Measurements from ENCODE around the gene PABPC3.

DNA sequence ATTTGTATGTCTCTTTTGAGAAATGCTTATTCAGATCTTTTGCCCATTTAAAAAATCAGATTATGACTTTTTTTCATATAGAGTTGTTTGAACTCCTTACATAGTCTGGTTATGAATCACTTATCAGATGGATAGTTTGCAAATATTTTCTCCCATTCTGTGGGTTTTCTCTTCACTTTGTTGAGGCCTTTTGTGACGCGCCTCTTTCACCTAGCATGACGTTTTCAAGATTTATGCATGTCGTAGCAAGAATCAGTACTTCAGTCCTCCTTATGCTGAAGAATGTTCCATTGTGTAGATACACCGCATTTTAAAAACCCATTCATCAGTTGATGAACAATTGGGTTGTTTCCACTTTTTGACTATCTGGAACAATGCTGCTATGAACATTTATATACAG is 13.4 kb downstream of the PABPC3 start:
- TF ChIP-seq OSR1 (CRISPR knock-in tag; IDR thresholded peaks at IDR 0.05), result no peak
- no peak for TF ChIP-seq ISL1 (CRISPR knock-in tag; IDR thresholded peaks at IDR 0.05)
- TF ChIP-seq CSDC2 (CRISPR knock-in tag; IDR thresholded peaks at IDR 0.05), result no peak
- TF ChIP-seq GLIS3 (CRISPR knock-in tag; IDR thresholded peaks at IDR 0.05), result no peak
- TF ChIP-seq, protein P1, sequence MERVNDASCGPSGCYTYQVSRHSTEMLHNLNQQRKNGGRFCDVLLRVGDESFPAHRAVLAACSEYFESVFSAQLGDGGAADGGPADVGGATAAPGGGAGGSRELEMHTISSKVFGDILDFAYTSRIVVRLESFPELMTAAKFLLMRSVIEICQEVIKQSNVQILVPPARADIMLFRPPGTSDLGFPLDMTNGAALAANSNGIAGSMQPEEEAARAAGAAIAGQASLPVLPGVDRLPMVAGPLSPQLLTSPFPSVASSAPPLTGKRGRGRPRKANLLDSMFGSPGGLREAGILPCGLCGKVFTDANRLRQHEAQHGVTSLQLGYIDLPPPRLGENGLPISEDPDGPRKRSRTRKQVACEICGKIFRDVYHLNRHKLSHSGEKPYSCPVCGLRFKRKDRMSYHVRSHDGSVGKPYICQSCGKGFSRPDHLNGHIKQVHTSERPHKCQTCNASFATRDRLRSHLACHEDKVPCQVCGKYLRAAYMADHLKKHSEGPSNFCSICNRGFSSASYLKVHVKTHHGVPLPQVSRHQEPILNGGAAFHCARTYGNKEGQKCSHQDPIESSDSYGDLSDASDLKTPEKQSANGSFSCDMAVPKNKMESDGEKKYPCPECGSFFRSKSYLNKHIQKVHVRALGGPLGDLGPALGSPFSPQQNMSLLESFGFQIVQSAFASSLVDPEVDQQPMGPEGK (CRISPR knock-in tag; IDR thresholded peaks at IDR 0.05; ENCODE audit: borderline replicate concordance), result no peak
- no peak for TF ChIP-seq SNAI2 (CRISPR knock-in tag; IDR thresholded peaks at IDR 0.05)
- TF ChIP-seq ZNF8 (CRISPR knock-in tag; IDR thresholded peaks at IDR 0.05), result no peak
- no peak for TF ChIP-seq ZNF70 (CRISPR knock-in tag; IDR thresholded peaks at IDR 0.05)
- TF ChIP-seq ZFP3 (CRISPR knock-in tag; IDR thresholded peaks at IDR 0.05), result no peak
- no peak for TF ChIP-seq TCF4 (CRISPR knock-in tag; IDR thresholded peaks at IDR 0.05; ENCODE audit: borderline replicate concordance)
- TF ChIP-seq, protein P2, sequence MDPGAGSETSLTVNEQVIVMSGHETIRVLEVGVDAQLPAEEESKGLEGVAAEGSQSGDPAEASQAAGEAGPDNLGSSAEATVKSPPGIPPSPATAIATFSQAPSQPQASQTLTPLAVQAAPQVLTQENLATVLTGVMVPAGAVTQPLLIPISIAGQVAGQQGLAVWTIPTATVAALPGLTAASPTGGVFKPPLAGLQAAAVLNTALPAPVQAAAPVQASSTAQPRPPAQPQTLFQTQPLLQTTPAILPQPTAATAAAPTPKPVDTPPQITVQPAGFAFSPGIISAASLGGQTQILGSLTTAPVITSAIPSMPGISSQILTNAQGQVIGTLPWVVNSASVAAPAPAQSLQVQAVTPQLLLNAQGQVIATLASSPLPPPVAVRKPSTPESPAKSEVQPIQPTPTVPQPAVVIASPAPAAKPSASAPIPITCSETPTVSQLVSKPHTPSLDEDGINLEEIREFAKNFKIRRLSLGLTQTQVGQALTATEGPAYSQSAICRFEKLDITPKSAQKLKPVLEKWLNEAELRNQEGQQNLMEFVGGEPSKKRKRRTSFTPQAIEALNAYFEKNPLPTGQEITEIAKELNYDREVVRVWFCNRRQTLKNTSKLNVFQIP (CRISPR knock-in tag; IDR thresholded peaks at IDR 0.05; ENCODE audit: borderline replicate concordance, low read depth), result no peak
- TF ChIP-seq, protein P3, sequence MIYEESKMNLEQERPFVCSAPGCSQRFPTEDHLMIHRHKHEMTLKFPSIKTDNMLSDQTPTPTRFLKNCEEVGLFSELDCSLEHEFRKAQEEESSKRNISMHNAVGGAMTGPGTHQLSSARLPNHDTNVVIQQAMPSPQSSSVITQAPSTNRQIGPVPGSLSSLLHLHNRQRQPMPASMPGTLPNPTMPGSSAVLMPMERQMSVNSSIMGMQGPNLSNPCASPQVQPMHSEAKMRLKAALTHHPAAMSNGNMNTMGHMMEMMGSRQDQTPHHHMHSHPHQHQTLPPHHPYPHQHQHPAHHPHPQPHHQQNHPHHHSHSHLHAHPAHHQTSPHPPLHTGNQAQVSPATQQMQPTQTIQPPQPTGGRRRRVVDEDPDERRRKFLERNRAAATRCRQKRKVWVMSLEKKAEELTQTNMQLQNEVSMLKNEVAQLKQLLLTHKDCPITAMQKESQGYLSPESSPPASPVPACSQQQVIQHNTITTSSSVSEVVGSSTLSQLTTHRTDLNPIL (CRISPR knock-in tag; IDR thresholded peaks at IDR 0.05; ENCODE audit: low read depth), result no peak
